NCI-H748 treated with DMSO at 0.1 percent for 48 hours (cell line): ENCODE results near the gene DEFB108B.
"Not testable (repeated sequence)": the region's sequence is repeated elsewhere in the genome, so short reads cannot be mapped to it uniquely, and the experiment has no call there.

Experiments used
- DNase-seq: peaks from one replicate; lab custom pipeline; 2025; lab: John Stamatoyannopoulos, UW

Gene DEFB108B

GRCh38 chr11:71813481-71814355 lies 19.3 kb upstream of the DEFB108B start:
- DNase-seq, result peak; percentile 56

- not testable (repeated sequence) for DNase-seq
Measured at GRCh38 chr11:71821539-71821938, 11.5 kb upstream of the DEFB108B start.

GRCh38 chr11:71829247-71829646 lies 3.8 kb upstream of the DEFB108B start:
- DNase-seq, result not testable (repeated sequence)

GRCh38 chr11:71829686-71830085 lies 3.3 kb upstream of the DEFB108B start:
- DNase-seq, result not testable (repeated sequence)

GRCh38 chr11:71842720-71843119 lies 9.7 kb downstream of the DEFB108B start:
- not testable (repeated sequence) for DNase-seq

- not testable (repeated sequence) for DNase-seq
Measured at GRCh38 chr11:71843355-71843754, 10.4 kb downstream of the DEFB108B start.

- DNase-seq, result no peak
Measured at GRCh38 chr11:71843858-71844257, 10.9 kb downstream of the DEFB108B start.

- DNase-seq, result not testable (repeated sequence)
Measured at GRCh38 chr11:71853895-71854294, 20.9 kb downstream of the DEFB108B start.

GRCh38 chr11:71855880-71856279 lies 22.9 kb downstream of the DEFB108B start:
- not testable (repeated sequence) for DNase-seq

- DNase-seq, result not testable (repeated sequence)
Measured at GRCh38 chr11:71860835-71861234, 27.8 kb downstream of the DEFB108B start.

- peak; percentile 0 for DNase-seq
Measured at GRCh38 chr11:71863978-71864627, 31.1 kb downstream of the DEFB108B start.

- DNase-seq, result not testable (repeated sequence)
Measured at GRCh38 chr11:71867209-71867608, 34.2 kb downstream of the DEFB108B start.

GRCh38 chr11:71869931-71870330 lies 36.9 kb downstream of the DEFB108B start:
- DNase-seq, result not testable (repeated sequence)

- DNase-seq, result not testable (repeated sequence)
Measured at GRCh38 chr11:71870661-71871060, 37.7 kb downstream of the DEFB108B start.

GRCh38 chr11:71876262-71876661 lies 43.3 kb downstream of the DEFB108B start:
- DNase-seq, result not testable (repeated sequence)

- not testable (repeated sequence) for DNase-seq
Measured at GRCh38 chr11:71878059-71878458, 45.1 kb downstream of the DEFB108B start, which contains the start of gene DEFB131B. Gene DEFB131B, plus strand, starts transcription at chr11:71878453. Its CDS starts 0 bp downstream, at chr11:71878453.

- DNase-seq, result not testable (repeated sequence)
Measured at GRCh38 chr11:71885806-71886205, 52.8 kb downstream of the DEFB108B start.
